Mesenteric fat pad (tissue), 1 donor: ENCODE measurements around the gene NFIB. TPM values are rescaled to one million over a fixed set of nuclear protein-coding genes. Genes with fewer than 3 reads are reported as not detected.

Source experiments
- DNase-seq: peaks from one replicate; pipeline ENCODE4 v3.0.0-alpha.2; 2020; ENCODE audit warnings: low spot score
- total RNA-seq: library from RNA; stranded (reverse); fragmentation: NEBNext Ultra II Directional; extraction: Animal tissue kit (Norgen Biotek cat#: 25700); gene quantifications from one replicate; pipeline ENCODE4 v1.2.1, GENCODE V29; 2021
- donor health status: DM: yes; HTN: yes; CAD: no.

NFIB gene
- total RNA-seq, 1 donor from 2014 or later: 143 TPM

- no peak for DNase-seq
These were observed 32.7 kb downstream of the NFIB start for GRCh38 chr9:14281136-14281795.

GRCh38 chr9:14279671-14280070 is 34.3 kb downstream of the NFIB start:
- DNase-seq: no peak

DNA sequence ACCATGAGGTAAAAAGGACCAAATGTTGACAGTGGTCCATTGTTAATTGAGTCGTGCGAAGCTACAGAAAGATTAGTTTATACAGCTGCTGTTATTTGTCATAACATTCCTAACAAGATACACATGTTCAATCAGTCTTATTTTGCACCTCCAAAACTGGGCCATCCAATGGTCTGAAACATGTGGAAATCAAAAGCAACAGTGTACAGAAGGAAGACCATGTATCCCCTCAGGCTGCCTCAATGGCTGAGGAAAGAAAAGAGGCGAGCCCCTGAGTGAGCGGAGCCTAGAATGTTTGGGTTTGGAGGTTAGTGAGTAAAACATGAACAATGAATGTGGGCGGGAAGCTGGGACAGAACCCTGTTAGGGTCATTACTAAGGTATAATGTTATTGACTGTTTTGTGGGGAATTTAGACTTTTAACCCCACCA is 35.6 kb downstream of the NFIB start:
- no peak for DNase-seq

- DNase-seq: no peak
These were observed 36.2 kb downstream of the NFIB start for GRCh38 chr9:14277761-14278160.

GRCh38 chr9:14277244-14277643 is 36.7 kb downstream of the NFIB start:
- no peak for DNase-seq

GRCh38 chr9:14275331-14275730 is 38.6 kb downstream of the NFIB start:
- no peak for DNase-seq

DNA sequence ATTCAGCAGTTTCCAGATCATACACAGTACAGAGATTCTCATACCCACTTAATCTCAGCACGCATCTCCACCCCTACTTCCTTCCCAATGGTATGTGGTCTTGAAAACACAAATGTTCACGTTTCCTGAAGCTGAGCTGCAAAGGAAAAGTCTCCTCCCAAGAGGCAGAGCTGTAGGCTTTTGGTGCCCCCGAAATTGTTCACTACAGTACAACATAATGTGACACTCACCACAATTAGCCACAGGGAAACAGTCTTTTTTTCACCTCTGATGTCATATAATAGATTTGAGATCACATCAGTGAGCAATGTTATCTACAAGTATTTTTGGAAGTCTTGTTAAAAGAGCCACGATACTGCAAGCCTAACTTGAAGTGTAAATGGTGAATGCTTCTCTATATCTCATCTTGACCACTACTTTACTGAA is 40.2 kb downstream of the NFIB start:
- DNase-seq: no peak

- DNase-seq: no peak
These were observed 40.9 kb downstream of the NFIB start for GRCh38 chr9:14272927-14273528.

- DNase-seq: no peak
These were observed 42.8 kb downstream of the NFIB start for GRCh38 chr9:14271093-14271673.

GRCh38 chr9:14270358-14271092 is 43.4 kb downstream of the NFIB start:
- DNase-seq: no peak

DNA sequence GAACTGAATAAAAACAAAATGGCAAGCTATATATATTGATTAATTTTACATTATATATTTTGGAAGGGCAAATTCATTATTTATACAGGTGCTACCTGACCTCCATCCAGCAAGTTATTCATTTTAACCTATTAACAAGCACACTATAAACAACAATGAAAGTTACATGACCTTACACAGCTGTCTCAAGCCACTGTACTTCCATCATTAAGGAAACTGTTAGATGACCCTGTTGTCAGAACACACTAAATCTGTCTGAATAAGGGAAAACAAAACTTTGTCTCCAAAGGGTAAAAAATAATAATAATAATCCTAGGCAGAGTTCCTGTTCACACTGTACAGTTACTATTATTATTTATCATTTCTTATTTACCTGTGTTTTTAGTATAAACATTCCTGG is 44.0 kb downstream of the NFIB start:
- DNase-seq: no peak

- no peak for DNase-seq
These were observed 50.0 kb downstream of the NFIB start for GRCh38 chr9:14263707-14264483.

DNA sequence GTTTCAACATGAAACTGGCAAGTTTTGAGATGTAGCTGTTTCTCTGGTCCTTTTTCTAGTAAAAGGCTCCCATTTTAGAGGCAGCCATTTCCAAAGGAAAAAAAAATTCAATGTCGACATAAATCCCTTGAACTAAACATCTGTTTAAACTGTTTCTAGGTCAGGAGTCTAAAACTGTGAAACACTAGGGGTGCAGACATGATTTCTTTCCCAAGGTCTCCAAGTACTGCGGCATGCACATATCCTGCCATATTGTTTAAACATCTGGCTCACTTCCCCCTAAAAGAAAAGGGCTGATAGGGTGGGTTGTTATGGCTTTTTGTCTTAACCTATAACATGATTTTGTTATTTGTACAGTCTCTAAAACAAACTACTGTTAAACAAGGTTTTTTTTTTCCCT is 51.1 kb downstream of the NFIB start:
- no peak for DNase-seq

DNA sequence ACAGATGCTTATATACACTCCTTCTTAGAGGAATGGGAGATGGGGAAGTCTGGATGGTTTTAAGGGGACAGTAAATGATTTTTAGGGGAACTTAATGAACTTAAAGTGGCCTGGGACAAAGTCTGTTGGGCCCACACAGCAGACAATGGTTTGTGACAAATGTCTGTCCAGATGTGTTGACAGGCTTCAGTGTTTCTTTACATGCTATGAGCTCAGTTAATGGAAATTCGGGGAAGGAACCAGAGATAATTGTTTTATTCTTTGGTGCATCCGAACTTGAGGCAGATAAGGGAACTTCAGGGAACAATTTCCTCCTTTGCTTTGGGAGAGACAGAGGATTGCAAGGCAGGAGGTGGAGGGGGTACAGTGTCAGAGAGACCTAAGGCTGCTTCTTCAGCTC is 52.3 kb downstream of the NFIB start:
- DNase-seq: no peak

DNA sequence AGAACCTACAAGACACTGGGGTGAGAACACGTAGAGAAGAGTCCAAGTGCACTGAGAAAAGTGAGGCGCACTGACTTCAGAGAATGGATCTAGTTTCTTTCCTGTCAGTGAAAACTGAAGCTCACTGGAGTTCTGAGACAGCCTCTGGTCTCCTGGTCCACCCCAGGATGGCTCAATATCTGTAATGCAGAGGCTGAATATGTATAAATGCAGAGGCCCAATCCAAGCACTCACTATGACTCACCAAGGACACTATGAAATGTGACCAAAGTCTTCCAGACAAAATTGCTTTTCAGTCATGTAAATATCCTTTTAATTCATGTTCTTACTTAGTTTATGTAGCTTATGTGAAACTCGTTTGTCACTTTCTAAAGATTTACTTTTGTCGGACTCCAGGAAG is 53.8 kb downstream of the NFIB start:
- no peak for DNase-seq

- DNase-seq: no peak
These were observed 55.2 kb downstream of the NFIB start for GRCh38 chr9:14258660-14259239.

- no peak for DNase-seq
These were observed 55.8 kb downstream of the NFIB start for GRCh38 chr9:14258156-14258555.

- no peak for DNase-seq
These were observed 57.4 kb downstream of the NFIB start for GRCh38 chr9:14256588-14256987.

GRCh38 chr9:14251154-14252071 is 62.5 kb downstream of the NFIB start:
- DNase-seq: no peak

DNA sequence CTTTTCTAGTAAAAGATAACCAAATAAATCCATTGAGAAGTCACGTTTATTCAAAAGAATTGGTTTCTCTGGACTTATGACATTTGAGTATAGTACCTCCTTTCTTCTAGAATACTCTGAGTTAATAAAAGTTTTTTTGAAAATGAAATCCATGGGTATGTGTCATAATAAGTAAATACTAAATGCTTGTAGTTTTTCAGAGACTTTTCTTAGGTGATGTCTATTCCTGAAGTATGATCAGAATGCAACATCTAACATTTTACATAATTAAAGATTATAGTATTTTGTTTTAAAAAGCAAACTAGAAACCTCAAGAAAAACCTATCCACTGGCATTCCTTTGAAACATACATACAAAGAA is 63.2 kb downstream of the NFIB start:
- no peak for DNase-seq
